ENCODE results near the gene SLC8A2.

Gene SLC8A2

DNA sequence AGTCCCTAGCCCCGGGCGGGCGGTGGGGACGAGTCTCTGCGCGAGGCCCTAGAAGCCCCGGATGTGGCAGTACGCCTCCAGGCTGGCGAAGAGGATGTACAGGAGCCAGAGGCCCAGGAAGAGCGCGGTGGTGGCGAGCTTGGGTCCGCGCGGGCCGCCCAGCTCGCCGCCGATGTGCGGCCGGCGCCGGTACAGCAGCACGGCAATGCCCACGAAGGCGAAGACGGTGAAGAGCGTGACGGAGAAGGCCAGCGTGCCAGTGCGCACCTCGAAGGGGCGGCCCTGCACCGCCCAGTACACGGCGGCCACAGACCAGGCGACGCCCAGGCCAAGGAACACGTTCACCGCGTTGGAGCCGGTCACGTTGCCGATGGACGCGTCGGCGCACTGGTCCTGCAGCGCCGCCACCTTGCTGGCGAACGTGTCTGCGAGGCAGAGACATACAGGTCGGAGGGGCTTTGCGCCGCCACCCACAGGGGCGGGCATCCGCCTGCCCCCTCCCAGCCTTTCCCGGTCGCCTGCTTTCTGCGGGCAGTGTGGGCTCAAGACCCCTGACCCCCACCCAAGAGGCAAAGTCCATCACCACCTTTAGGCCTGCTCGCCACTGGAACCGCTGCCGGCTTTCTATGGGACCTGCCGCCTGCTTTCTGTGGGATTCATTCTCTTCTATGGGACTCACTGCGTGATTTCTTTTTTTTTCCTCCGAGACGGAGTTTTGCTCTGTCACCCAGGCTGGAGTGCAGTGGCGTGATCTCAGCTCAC lies 41.5 kb downstream of the SLC8A2 start:
- no peak for DNase-seq (ENCODE audit: low read depth in 2 of 2)

DNA sequence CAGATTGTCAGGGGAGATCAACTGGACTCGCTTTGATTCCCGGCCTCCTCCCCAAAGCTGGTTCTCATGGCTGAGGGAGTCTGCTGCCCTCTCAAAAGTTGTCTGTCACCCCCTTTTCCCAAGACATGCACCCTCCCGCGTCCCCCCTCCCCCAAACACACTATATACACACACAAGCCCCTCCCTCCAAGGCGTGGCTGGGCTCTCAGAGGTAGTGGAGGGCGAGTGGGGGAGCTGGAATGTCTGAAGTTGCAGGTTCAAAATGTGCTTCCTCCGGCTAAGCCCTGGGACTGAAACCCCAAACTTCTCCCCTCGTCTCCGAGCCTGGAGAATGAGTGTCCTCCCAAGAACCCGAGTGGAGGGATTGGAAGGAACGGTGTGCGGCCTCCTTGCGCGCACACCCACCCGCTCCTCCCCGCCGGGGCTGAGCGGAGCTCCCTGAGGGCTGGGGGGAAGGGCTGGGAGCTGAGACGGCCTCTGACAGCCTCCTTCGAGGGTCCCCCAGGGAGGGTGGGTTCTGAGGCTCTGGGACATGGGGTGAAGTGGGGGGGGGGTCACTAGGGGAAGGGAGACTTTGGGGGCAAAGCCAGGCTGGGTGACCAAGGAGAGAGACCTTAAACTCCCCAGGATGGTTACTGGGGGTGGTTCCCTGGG lies 42.4 kb downstream of the SLC8A2 start:
- DNase-seq (ENCODE audit: low read depth in 2 of 2): no peak

DNA sequence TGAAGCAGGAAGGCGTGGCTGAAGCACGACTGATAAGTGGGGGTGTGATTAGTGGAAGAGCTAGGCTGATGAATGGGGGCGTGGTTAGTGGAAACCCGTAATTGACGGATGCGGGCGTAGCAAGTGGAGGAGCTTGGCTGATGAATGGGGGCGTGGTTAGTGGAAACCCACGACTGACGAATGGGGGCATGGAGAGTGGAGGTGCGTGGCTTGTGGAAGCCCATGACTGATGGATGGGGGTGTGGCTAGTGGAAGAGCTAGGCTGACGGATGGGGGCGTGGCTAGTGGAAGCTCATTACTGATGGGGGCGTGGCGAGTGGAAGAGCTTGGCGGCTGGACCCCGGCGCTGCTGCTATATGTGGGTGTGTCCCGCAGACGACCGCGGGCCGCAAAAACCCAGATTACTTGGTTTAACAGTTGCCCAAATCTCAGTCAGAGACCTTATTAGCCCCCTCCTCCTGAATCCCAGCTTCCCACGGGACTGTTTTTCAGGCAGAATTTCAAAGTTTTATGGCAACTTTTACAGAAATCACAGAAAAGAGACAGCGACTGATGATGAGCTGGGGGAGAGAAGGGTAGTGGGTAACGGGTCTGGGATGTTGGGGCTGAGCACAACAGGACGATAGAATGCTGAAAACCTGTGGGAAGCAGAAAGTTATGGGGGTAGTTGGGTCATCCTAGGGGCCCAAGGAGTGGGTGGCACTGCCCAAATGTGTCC lies 43.4 kb downstream of the SLC8A2 start:
- DNase-seq (ENCODE audit: low read depth in 2 of 2): peak; percentile 58 to 84

DNA sequence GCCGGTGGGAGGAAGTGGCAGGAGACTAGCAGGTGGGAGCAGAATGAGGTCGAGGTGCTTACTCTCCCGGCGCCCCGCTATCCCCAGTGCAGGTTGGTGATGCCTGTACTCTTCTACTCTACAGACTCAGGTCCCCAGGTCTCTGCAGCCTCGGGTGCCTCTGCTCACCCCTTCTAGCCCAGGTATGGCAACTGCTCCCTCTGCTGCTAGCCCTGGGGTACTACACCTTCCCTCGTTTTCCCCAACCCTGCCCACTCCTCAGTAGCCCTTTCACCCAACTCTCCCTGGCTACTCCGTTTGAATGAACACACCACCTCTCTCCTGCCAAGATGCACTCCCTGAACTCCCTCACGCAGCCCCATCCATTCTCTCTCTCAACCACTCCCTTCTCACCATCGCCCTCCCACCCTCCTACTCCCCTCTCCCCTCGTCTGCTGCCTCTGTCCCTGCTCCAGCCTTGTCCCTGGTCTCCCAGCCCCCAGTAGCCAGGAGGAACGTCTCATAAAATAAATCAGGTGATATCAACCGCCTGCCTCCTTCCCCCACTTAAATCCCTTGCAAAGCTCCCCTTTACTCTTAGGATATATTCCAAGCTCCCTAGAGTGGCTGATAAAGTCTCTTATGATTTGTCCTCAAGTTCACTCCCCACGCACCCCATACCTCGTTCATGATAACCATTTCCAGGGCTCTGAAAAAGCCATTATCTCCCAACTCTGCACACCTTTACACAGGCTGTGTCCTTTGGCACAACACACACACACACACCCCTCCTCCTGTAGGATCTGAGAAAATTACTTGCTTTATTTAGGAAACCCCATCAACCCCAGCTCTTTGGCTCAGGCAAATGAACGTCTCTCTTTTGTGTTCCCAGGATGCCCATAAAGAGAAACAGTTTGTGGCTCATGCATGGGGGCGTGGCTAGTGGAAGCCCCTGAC lies 44.2 kb downstream of the SLC8A2 start:
- peak in 1 of 2 donors; percentile 11 for DNase-seq (ENCODE audit: low read depth in 2 of 2)

DNA sequence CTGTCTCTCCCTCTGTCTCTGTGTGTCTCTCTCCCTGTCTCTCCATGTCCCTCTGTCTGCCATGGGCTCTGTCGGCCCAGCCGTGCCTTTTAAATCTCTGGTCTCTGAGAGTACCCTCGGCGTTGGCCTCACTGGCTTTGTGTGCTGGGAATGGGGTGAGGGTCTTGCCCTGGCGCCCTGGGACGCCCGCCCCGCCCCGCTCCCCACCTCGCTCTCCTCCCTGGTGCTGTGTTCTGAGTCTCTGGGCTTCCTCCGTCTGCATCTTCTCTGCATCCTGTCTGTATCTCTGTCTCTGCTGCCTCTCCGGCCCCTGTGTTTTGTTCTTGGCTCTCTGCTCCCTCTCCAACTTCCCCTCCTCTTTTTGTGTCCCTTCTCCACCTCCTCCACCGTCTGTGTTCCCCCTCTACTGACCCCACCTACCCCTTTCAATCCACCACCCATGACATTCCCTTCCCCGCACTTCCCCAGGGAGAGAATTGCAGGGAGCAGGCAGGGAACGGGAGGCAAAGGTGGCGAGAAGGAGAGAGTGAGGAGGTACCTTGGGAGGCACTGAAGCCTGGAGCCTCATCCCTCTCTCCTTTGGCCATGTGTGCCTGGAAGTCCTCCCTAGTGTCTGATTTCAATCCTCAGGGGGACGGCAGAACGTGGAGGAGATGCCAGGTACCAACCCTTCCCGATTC lies 48.4 kb downstream of the SLC8A2 start:
- no peak for DNase-seq (ENCODE audit: low read depth in 2 of 2)

DNA sequence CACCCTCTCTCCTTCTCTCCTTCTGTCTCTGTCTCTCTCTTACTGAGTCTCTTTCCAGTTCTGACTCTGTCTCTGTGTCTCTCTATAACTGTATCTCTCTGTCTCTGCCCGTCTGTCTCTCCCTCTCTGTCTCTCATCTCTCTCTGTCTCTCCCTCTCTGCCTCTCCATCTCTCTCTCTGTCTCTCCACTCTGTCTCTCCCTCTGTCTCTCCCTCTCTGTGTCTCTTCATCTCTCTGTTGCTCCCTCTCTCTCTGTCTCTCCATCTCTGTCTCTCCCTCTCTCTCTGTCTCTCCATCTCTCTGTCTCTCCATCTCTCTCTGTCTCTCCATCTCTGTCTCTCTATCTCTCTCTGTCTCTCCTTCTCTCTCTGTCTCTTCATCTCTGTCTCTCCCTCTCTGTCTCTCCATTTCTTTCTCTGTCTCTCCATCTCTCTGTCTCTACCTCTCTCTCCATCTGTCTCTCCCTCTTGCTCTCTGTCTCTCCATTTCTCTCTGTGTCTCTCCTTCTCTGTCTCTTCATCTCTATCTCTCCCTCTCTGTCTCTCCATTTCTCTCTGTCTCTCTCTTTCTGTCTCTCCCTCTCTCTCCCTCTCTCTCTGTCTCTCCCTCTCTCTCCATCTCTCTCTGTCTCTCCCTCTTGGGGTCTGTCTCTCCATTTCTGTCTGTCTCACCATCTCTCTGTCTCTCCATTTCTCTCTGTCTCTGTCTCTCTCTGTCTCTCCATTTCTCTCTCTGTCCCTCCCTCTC lies 49.1 kb downstream of the SLC8A2 start:
- no peak for DNase-seq (ENCODE audit: low read depth in 2 of 2)

DNA sequence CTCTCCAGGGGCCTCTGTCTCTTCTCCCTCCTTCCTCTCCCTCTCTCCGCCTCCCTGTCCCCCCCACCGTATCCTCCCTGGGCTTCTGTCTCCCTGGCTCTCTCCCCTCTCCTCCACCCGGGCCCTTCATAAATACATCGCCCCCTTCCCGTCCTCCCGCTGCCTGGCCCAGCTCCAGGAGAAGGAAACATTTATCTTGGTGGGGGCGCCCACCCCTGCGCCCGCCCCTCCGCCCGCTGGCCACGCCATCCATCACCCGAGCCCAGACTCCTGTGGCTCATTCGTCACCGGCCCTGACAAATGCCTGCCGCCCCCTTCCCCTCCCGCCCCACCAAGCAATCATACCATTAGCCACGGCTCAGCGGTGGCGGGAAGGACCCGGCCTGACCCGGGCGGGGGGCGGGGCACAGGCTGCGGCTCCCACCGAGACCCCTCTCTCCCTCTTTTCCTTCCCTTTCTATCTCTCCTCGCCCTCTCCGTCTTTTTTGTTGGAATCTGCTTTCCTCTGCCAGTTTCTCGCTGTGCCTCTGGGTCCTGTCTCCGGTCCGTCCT lies 49.8 kb downstream of the SLC8A2 start:
- no peak for DNase-seq (ENCODE audit: low read depth in 2 of 2)

DNA sequence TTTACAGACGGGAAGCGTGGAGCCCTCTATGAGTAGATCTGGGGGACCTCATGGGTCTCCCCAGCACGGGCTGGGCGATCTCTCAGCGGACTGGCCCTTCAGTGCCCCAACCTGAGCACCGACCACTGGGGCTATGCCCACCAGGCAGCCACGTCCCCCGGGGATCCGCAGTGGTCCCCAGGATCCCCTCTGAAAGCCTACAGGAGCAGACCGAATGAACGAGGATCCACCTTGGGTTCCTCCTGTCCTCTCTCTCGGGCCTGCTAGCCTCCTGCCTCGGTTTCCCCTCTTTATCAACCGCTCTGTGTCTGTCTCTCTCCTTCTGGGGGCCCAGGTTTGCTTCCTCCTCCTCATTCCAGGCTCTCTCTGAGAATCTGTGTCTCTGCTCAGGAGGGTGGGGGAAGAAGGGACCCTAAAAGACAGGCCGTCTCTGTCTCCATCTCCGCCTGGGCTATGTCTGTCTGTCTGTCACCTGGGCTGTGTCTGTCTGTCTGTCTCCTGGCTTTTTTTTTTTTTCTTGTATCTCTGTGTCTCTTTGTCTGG lies 50.4 kb downstream of the SLC8A2 start:
- no peak for DNase-seq (ENCODE audit: low read depth in 2 of 2)

DNA sequence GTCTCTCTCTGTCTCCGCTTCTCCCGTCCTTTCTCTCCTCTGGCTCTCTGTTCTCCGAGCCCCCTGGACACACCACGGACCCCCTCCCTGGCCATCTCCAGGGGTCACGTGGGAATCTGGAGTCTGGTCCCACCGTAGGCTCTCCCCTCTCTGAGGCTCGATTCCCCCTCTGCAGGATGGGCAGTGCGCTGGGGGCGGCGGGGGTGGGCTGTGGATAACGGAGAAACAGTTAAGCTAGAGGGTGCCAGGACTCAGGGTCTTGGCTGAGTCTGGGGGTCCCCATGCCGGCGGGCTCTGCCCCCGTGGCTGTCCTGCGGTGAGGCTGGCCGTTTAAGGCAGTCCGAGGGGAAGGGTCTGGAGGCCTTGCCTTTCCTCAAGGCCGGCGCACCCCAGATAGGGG lies 51.9 kb downstream of the SLC8A2 start:
- no peak for DNase-seq (ENCODE audit: low read depth in 2 of 2)

DNA sequence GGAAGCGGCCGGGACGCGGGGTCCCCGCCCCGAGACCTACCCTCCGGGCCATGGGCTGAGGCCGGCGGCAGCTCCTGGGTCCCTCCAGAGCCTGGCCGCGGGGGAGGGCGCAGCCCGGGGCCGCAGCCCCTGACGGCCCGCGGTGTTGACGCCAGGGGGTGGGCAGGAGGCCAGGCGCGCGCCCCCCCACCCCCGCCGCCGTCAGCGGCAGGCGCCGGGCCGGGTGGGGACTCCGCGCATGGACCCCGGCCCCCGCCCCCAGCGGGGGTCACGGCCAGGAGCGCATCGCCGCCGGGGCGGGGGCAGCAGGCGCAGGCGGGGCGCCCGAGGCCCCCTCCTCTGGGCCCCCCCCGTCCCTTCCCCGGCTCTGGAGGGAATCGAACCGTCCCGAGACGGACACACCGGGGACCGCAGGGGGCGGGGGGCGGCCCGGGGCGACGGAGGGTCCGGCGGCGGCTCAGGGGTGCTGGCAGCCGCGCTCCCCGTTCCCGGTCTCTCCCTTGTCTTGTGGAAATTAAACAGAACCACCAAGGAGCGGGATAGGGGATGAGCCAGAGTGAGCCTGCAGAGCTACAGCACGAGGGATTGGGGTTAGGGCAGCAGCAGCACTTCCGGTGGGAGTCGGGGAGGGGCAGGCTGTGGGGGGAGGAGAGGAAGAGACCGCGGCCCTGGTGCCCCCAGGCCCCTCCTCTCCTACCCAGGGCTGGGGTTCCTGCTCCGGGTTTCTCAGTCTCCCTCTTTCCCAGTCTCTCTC lies 52.5 kb downstream of the SLC8A2 start, which contains the start of gene MEIS3:
TSS of gene MEIS3 (minus strand) at position 498 of the 754 bp plus-strand sequence. CDS start at position 52, 446 bp downstream.
- no peak for DNase-seq (ENCODE audit: low read depth in 2 of 2)

DNA sequence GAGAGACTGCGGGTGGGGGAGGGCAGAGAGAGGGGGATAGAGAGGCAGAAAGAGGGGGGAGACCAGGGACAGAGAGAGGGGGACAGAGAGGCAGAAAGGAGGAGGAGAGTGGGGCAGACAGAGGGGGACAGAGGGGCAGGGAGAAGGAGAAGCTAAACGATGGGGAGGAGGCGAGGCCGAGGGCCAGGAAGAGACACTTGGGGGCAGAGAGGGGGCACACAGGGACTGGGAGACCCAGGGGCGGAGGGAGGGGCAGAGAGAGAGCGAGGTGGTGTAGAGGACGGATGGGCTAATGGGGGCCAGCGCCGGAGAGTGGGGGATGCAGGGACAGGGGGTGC lies 53.0 kb downstream of the SLC8A2 start:
- DNase-seq (ENCODE audit: low read depth in 2 of 2): no peak

DNA sequence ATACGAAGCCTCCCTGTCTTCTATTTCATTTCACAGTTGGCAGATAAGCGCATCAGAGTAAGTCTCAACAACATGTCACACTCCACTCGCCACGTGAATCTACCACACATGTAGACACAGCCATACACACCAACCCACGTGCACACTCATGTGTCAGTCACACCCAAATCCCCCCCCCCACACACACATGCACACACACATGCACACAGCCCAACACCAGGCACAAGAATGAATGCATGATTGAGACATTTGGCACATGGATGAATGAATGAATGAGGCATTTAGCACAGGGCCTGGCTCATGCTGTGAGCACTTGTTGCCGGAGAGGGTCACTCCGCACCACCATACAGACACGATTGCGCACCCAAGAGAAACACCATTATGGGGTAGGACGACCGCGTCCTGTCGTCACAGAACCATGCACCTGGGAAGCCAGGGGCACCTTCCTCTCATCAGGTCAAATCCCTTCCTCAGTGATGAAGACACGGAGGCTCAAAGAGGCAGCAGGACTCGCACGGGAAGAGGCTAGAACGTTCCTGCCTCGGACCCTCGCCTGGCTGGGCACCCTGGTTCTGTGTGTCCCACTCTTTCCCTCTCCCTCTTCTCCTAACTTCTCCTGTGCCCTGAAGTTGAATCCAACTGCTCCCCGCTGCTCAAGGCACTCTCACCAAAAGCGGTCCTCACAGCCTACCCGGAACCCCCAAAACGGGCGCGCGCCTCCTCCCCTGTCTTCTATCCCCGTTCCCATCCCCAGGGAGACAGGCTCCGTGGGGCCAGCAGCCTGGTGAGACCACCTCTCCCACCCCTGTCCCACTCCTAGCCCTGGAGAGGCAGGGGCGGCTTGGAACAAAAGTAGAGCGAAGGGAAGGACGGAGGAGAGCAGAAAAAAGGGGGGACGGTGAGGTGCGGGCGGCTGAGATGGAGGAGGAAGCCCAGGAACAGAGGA lies 53.7 kb downstream of the SLC8A2 start:
- DNase-seq (ENCODE audit: low read depth in 2 of 2): no peak

DNA sequence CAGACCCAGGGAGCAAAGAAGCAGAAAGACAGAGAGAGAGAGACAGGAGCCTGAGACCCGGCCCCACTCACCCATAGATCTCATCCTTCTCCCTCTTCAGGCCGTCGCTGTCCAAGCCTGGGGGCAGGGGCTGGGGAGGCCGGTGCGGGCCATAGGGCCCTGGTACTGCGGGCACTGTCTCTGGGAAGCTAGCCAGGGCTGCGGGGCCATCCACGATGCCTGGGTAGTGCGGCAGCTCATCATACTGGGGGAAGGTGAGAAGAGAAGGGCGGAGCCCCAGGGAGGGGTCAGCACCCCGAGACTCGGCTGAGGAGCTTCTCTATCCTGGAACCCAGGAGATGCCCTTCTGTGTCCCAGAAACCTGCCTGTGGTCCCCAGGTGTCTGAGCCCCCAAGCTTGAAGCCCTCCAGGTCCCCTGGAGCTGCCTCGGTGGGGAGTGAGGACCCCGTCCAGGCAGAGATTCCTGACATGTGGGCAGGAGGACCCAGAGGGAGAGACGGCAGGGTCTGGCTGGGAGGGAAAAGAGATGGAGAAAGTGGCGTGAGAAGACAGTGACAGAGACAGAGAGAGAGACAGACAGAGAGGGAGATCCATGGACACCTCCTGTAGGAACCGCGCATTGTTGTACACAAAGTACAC lies 54.5 kb downstream of the SLC8A2 start:
- DNase-seq (ENCODE audit: low read depth in 2 of 2): no peak

DNA sequence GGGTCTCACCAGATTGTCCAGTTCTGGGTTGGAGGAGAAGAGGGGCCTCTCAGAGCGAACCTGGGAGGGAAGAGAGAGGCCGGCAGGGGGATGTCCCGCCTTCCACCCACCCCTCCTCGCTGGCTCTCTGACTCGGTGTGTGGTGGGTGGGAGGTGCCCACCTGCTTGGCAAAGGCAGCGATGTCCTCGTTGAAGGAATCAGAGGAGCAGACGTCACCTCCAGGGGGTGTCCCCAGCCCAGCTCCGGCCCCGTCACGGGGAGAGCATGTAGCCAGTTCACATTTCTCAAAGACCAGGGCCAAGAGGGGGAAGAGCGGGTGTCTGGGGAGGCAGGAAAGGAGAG lies 55.1 kb downstream of the SLC8A2 start:
- DNase-seq (ENCODE audit: low read depth in 2 of 2): no peak

DNA sequence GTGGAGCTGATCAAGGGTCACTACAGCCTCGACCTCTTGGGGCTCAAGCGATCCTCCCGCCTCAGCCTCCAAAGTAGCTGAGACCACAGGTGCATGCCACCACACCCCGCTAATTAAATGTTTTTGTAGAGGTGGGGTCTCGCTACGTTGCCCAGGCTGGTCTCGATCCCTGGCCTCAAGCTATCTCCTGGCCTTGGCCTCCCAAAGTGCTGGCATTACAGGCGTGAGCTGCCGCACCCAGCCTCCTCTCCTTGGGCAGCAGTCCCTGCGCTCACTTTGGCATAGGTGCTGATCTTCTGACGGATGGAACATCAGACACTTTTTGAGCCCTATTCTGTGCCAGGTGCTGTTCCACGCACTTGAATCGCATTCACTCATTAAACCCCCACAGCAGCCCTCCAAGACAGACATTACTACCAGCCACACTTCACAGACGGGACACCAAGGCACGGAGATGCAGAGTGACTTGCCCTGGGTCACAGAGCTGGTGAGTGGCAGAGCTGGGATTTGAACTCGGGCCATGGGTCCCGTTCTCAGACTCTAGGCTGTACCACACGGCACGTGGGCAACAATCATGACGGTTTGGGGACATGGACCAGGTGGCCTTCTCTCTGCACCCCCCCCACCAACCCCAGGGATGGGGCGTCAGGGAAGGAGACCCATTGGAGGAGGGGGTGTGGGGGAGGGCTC lies 55.6 kb downstream of the SLC8A2 start:
- DNase-seq (ENCODE audit: low read depth in 2 of 2): no peak

DNA sequence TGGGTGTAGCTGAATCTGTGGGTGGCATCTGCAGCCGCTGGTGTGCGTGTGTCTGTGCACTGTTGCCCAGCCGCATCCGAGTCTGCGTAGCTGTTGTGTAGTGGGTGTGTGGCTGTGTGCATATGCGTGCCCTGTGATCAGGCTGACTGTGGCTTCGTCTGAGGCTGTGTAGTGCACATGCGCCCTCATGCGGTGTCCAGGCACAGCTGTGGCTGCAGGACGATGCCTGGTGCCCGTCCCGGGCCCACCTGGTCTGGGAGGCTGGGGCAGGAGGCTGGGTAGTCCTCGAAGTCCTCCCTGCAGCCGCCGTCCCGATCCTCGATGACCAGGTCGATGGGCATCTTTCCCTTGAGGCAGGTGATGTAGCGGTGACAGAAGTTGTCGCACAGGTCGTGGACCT lies 57.2 kb downstream of the SLC8A2 start:
- no peak for DNase-seq (ENCODE audit: low read depth in 2 of 2)

DNA sequence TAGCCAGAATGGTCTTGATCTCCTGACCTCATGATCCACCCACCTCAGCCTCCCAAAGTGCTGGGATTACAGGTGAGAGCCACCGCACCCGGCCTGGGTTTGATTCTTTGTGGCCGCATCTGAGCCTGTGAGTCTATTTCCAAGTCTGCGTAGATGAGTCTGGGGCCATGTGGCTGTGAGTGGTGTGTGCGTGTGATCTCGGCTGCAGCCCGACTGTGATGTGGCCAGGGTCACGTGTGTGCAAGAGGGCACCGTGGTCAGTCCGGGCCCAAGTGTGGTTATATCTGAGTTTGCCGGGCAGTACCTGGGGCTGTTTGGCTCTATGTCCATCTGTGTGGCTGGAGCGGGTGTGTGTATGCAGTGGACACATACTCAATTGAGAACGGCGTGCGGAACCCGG lies 57.8 kb downstream of the SLC8A2 start:
- DNase-seq (ENCODE audit: low read depth in 2 of 2): no peak

All from stimulated activated CD8-positive, alpha-beta memory T cell treated with anti-CD3 and anti-CD28 coated beads, Interleukin-15, amount 100 ng/mL, for 4 hours (primary cell).